ENCODE data around the gene SNTG2.

SNTG2 gene

DNA sequence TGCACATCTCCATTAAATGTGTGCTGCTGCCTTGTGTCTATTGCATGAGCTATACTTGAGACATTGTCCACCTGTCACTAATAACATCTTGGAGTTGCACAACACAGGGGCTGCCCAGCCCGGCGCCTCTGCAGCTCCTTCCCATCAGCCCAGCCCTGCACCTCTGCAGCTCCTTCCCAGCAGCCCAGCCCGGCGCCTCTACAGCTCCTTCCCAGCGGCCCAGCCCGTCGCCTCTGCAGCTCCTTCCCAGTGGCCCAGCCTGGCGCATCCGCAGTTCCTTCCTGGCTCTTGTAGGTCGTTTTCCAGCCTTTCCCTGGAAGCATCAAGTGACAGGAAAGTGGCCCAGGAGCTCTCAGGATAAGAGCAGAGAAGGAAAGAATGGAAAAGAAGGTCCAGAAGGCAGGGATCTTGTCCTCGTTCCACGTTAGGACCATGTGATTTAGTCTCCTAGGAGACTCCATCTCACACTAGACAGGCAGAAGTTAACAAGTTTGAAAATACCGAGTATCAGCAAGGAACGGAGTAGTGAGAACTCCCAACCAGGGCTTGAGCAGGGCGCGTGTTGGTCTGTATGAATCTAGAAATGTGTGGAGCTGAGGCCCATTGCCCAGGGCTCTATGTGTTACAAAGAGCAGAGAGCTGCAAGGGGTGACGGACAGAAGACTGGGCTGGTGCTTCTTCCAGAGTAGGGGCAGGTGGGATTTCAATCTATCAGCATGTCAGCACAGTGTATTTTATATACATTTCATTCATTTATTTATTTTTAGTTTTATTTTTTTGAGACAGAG, 346.9 kb downstream of the SNTG2 start:
- DNase-seq = no peak

DNA sequence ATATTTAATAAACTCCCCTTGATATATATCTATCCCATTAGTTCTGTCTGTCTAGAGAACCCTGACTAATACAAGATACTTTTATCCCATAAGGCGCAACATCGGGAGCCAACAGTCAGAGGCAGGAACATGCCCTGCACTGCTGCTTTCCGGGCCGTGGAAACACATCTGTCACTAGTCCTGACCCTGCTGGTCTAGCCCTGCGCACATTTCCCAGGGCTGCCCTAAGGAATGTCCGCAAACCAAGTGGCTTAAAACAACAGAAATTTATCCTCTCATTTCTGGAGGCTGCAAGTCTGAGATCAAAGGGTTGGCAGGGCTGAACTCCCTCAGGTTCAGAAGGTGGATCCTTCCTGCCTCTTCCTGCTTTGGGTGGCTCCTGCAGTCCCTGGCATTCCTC, 348.4 kb downstream of the SNTG2 start:
- DNase-seq = no peak

DNA sequence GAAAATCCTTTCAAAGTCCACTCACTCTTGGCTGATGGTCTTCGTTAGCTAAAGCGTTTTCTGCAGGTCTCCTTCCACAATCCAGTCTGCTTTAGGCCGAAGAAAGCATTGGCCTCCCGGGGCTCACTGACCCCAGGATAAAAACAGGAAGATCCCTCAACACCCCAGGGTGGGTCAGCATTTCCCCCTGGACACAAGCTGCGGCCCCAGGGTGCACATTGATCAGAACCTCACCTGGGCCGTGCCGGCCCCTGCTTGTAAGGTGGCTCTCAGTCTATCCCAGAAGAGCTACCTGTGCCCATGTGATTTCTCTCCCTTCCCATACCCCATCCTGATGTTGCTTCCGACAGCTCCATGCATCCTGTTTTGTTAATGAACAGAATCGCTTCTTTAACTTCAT, 349.6 kb downstream of the SNTG2 start:
- DNase-seq = no peak

DNA sequence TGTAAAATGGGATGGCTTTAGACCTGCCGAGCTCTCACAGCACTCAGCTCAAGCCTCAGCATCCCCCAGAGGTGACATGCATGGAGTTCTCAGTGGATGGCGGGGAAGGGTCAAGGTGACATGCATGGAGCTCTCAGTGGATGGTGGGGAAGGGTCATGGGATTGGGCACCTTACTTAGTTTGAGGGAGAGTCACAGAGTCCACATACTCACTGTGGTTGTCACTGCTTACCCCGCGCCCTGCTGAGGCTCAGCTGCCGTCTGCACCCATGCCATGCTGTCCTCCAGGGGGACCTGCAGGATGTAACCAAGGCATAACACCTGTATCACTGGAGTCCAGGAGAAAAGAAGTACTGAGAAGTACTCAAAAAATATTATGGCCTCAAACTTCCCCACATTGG, 350.4 kb downstream of the SNTG2 start:
- no peak for DNase-seq

DNA sequence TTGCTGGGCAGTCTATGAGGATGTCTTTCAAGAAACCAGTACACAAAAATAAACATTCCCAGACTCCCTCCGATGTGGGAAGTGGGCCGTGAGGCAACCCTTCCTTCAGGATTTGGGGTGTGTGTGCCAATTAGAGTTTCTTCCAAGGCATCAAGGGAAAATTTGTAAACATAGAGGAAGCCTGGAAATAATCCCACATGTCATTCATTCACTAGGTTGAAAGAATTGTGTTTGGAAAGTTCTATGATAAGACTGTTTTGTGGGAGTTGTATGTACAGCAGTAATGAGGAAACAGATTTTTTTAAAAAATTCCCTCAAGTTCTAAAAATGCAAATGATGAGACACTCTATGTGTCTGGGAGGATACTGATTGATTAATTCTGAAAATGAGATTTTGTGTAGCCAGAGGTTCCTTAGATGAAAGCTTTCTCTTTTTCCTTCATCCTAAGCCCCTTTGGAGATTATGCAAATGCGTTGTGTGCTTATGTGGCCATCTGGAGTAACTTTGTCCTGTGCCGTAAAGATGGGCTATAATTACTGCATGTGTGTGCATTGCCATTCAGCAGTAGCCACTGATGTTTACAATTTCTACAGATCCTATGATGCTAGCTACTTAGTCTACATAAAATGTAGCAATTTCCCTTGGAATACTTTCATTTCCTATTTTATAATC, 354.8 kb downstream of the SNTG2 start:
- no peak for DNase-seq

DNA sequence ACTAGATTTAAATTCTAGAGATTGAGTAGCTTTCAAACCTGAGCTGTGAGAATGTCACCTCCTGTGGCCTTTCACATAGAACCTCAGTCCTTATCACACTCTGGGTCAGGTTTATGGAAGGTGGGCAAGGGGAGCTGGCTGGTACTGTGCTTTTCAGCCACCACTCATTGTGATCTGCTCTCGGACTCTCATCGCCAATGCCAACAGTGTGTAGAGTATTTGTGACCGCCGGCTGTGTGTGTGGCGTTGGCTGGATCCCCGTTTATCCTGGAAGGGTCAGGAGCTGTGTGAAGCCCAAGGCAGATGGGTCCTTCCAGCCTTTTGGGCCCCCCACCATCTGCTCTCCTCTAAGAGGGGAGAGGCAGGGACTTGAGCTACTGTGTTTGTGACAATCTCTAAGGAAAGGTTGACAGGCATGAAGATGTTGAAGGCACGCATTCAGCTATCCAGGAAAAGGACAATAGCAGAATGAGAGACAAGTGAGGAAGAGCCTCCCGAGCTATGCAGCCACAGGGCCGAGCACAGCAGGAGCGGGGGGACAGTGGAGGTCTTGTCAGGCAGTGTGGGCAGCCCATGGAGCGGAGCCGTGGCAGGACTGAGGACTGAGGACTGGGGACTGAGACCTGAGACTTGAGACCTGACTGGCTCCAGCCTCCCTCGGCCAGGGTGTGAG, 355.5 kb downstream of the SNTG2 start:
- DNase-seq = no peak

DNA sequence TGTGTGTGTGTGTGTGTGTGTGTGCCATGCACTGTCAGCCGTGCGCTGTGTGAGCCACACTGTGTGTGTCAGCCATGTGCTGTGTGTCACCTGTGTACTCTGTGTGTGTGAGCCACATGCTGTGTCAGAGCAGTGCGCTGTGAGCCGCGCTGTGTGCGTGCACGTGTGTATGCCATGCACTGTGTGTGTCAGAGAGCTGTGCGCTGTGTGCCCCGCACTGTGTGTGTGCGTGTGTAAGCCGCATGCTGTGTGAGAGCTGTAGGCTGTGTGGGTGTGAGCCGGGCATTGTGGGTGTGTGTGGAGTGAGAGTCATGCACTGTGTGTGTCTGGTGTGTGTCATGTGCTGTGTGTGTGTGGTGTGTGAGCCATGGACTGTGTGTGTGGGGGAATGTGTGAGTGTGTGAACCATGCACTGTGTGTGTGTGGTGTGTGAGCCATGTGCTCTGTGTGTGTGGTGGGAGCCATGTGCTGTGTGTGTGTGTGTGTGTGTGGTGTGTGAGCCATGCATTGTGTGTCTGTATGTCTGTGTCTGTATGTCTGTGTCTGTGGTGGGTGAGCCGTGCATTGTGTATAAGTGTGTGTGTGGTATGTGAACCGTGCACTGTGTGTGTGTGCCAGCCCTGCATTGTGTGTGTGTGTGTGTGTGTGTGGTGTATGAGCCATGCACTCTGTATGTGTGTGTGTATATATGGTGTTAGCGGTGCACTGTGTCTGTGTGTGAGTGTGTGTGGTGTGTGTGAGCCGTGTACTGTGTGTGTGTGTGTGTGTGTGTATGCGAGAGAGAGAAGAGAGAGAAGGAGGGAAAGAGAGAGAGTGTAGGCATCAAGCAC, 356.3 kb downstream of the SNTG2 start:
- DNase-seq = no peak

DNA sequence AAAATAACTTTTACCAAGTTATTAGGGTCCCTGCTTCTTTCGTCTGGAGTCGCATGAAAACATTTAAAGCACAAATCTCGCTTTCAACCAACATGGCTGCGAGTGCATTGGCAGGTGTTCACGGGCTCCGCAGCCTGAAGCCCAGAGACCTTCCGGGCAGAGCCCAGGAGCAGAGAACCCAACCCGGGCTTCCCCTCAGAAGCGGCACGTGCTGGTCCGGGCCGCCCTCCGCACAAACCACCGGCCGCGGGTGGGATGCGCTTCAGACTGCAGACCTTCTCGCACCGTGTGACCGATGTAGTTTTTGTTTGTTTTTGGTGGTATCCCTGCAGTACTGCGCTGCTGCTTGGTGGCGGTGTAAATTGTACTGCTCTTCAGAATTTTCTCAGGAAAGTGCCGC, 357.0 kb downstream of the SNTG2 start:
- no peak for DNase-seq

DNA sequence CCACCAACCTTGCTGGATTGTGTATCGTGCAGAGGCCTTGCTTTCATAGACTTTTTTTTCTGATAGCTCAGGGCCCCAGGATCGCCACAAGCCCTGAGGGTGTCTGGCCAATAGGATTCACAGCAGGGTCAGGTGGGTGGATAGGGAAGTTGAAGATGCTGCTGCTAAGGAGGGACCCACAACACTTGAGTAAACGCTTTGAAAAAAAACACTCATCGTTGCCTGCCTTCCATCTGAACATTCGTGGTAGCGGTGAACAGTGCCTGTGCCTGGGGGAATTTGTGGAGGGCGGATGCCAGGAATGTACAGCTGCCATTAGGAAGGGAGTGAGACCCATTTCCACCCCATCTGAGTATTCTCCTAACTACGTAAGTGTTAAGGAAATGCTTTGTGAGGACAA, 358.0 kb downstream of the SNTG2 start:
- DNase-seq = no peak

DNA sequence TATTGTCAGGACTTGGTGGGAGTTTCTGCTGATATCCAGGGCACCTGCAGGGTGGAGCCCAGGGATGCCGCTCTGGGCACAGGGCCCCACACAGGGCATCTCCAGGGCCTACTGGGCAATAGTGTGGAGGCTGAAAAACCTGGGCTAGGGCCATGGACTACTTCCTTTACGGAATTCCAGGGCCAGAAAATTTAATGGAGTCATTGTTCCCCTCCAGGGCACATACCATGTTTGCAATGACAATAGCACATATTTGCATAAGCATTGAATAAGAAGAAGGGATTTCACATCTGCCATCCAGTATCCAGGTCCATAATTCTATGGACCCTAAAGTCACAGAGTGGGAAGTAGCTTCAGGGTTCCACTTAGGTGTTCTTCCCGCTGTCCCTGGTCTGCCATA, 358.9 kb downstream of the SNTG2 start:
- no peak for DNase-seq

DNA sequence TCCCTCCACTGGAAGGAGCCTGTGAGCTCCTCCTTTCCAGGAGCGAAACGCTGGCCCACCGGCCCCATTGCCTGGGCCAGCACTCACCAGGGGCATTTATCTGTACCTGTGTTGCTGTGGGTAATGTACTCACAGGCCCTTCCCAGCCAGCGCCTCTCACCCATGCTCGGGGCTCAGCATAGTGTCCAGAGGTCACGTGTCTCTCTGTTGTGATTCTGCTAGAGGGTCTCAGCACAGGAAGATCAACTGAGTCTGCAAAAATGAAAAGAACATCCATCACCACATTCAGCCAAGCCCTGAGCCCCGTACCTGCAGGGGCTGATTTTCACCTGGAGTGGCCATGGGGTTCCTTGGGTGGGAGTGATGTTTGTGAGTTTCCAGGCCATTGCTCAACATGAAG, 359.6 kb downstream of the SNTG2 start:
- no peak for DNase-seq

DNA sequence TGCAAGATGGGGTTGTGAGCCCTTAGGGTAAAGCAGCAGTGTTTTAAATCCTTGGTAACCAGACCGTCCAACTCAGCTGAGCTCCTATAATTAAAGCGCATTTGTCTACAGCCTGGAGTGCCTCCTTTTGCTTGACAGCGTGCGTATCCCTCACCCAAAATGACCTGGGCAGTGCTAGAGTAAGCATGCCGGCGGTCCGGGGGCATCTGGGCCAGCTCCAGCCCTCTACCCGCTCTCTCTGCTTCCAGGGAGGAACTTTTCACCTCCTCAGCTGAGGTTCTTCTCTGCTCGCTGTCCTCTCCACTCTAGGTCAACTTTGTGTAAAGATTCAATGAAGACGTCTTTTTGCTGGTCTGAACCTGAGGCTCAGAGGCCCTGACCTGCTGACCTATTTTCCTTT, 360.2 kb downstream of the SNTG2 start:
- DNase-seq = no peak

DNA sequence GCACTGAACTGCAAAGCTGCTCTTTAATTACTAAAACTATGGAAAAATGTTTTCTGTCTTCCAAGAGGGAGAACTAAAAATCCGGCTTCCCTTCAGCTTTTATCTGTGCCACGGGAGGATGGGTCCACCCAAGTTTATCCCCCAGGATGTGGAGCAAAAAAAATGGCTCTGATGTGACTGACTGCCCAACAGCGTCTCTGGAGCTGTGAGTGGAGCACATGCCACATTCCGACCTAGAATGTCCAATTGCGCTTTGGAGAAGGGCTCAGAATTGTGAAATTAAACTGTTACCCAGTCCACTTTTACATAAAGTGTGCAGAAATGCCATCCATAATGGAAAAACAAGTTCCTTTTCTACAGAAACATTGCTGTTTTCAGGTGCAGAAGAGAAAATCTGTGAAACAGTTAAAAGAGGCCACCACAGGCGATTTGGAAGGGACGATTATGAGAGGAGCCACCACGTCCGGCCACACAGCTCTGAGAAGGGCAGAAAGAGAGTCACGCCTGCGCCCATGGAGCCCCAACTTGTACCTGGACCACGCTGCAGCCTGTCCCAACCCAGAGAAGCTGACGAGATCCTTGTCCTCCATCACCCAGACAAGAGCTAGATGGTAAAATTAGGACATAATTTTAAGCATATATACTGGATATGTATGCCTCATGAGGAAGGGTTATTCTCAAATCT, 362.7 kb downstream of the SNTG2 start:
- DNase-seq = no peak

DNA sequence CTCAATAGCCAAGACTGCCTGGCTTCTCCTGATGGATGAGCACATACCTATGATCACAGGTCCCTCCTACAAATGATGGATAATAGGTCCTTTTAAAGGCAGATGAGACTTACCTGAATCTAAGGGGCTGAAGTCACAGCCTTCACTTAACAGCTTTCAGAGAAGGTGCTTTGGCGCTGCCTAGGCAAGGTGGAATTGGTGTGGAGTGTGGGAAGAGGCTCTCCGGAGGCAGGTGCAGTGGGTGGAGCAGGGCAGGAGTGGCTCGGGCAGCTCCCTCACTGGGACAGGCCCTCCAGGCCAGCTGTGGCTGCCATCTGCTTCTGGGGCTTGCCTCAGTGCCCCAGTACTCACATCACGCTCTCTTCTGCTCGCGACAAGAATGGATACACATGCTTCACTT, 363.6 kb downstream of the SNTG2 start:
- DNase-seq = no peak

DNA sequence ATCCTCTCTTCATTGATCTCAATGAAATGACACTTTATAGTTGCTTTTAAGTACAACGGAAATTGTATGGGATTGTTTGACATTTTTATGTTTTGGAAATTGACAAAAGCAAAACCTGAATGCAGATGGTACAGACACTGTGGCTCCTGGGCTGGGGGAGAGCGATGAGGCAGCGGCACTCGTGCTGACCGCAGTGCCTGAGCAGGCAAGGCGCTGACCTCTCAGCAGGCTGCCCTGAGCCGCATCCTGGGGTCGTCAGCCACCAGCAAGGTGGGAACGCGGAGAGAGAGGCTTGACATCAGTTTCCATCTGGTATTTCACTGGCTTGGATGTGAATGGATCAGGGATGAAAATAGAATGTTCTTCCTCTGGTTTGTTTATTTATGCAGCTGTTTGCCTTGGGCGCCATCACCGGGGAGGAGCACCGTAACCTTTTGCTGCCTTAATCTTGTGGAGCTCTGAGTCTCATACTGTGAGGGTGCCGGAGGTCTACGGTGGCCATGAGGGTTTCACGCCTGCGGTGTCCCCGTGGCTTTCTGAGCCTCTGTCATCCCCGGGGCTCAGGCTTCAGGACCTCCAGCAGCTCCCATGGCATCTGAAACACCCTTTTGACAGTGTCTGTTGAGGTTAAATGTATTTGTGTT, 367.8 kb downstream of the SNTG2 start:
- no peak for DNase-seq

DNA sequence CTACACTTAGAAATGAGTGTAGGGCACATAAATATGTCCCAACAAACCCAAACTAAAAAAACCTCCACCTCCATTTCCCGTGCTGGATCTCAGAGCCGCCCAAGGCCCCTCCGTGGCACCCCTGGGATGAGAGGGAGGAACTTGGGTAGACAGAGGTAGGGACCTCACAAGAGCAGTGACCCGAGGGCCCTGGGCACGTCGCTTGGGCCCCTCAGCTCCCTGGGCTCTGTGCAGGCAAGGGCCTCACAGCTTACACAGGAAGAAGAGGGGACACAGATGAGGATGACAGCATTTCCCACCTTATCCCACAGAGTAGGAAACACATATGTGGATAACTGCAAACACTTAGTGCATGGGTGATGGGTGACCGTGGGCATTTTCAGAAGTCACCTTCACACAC, 368.7 kb downstream of the SNTG2 start:
- DNase-seq = no peak

DNA sequence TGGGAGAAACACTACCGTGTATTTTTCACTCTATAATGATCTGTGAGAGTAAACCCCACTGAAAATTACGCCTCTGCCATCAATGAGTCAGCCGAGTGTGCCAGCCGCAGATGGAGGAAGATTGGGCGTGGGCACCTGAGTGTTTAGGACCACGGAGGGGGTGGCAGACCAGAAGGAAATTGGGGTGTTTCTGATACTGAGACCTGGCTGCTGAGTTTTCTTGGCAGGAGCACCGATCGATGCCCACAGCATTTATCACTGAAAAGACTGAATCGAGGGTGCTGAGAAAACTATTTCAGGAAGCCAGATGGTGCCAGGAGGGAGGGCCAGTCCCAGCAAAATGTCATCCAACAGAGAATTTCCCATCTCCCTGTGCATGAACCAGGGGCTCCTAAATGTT, 370.7 kb downstream of the SNTG2 start:
- DNase-seq = no peak

DNA sequence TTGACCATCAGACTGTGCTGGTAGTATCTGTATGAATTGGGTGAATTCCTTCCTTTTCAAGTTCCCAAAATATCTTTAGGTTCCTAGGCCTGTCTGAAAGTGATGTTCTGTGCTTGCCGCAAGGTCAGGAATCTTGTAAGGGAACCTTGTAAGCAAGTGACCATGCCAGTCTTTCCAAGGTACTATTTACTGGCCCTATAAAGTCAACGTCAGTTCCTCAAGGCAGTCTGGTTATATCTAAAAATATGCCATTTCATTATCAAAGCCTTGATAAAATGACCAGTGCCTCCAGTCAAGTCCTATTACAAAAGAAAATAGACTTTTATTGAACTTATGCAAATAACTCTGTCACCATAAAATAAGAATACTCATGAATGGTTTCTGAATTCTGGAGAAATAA, 374.2 kb downstream of the SNTG2 start:
- DNase-seq = no peak

DNA sequence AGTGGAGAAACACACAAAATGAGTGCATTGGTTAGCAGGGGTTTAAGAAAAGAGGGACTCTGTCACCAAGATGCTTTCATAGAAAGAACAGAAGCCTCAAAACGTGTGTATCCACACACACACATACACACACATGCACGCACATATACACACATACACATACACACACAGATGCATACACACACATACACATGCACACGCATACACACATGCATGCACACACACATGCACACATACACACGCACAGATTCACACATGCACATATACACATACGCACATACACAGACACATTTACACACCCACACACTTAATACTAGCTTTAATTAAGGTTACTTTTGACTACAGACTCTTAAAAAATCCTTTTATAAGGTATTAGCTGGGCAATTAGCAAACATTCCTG, 378.0 kb downstream of the SNTG2 start:
- DNase-seq = no peak

DNA sequence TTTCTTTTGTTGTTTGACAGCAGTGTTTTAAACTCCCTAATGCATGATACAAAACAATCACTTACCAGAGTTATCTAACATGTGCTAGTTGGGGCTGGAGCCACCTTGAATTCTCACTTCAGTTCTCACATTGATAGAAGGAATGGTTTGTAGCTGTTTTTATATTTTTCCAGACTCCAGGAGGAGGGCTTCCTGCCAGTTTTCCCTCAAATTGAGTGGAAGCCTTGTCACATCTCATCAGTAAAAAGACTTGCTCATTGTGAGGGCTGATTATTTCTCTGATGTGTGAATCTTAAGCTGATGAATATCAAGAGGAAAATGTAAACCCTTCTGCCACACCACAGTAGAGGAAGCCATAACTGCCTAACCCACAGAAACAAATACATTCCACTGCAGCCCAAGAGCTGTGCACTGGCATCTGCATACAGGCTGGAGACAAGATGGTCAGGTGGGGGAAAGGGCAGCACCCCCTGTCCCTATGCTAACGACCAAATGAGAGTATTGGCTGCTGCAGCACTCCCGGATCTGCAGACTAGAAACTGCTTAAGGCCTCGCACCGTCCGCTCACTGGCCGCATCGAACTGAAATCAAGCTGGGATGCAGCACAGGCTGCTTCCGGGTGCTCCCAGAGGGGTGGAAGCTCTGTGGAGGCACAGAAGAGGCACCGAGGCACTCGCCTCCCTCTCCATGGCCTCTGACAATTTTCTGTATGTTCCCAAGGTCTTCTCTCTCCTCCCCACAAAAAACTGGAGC, 388.9 kb downstream of the SNTG2 start:
- no peak for DNase-seq

DNA sequence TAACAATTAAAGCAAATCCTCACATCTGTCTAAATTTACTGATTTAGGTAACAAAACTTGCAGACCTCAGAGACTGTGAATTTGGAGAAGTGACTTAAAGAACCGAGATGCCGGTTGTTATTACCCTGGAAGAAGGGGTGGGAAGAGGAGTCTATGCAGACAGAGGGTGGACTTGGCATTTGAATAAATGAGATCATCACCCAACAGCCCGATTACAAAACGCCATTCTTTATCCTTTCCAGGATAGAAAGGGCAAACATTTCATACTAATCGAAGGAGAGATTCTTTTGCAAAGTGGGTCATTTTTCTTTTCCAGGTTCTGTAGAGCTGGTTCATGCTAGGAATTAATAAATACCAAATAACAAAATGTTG, 389.5 kb downstream of the SNTG2 start:
- DNase-seq = no peak

Data from fibroblast of skin of right biceps (primary cell).